Neural cell (in vitro differentiated cells): ENCODE measurements around the gene ERBB3.

Experiments used
- CTCF ChIP-seq: fragments of 450-650 bp; IDR thresholded peaks from 2 replicates; pipeline ENCODE4 v1.5.1; 2014; ENCODE audit warnings: antibody characterized with exemption, mild to moderate bottlenecking, moderate library complexity; ENCODE audit not compliant: poor library complexity, severe bottlenecking
- POLR2AphosphoS5 ChIP-seq: IDR thresholded peaks from 2 replicates; pipeline ENCODE4 v1.6.1; 2012

GRCh38 chr12:56127888-56128669, 48.1 kb downstream of the ERBB3 start, which contains the start of gene ESYT1:
- TF ChIP-seq CTCF: no peak
- TF ChIP-seq POLR2AphosphoS5: peak; percentile 81
